ENCODE data around the gene TMEM37. TPM values are rescaled to one million over a fixed set of nuclear protein-coding genes. Genes with fewer than 3 reads are reported as not detected.

TMEM37 gene
- total RNA-seq, 1 donor from 2014 or later = 0.51 TPM

- no peaks in the 10 kb centered on the region for H3K36me3 Mint-ChIP-seq (ENCODE audit: low read depth)
- no peaks in the 10 kb centered on the region for H3K9me3 Mint-ChIP-seq
- peaks cover 32% of the 10 kb centered on the region for H3K27me3 Mint-ChIP-seq
- POLR2A ChIA-PET = interaction anchor here (0.7 kb wide), 1 partner anchor 68 kb away, joined by 4 read pairs; the partner anchor contains the start of gene DBI
- no peak overlapping the region for H3K27ac Mint-ChIP-seq
- CTCF ChIA-PET = no interaction called here
- H3K4me1 Mint-ChIP-seq = peaks cover 19% of the 10 kb centered on the region
- DNase-seq (no peak), ATAC-seq (ENCODE audit: low read depth) (no peak)
- TF ChIP-seq CTCF (IDR thresholded peaks at IDR 0.05) = no peak
- no peak overlapping the region for H3K4me3 Mint-ChIP-seq
- intact Hi-C loops (cut with micrococcal nuclease) = loop anchor here (5.0 kb wide), 3 partner anchors 243 to 1617 kb away; partner anchors contain the start of genes EPB41L5 and TMEM177
These were observed 3.0 kb downstream of the TMEM37 start for GRCh38 chr2:119434664-119435063.

GRCh38 chr2:119435081-119435952 lies 3.7 kb downstream of the TMEM37 start:
- Mint-ChIP-seq H3K27me3 (peaks cover 34% of the 10 kb centered on the region), H3K4me1 (peaks cover 17% of the 10 kb centered on the region), H3K4me3 (no peak overlapping the region), H3K27ac (no peak overlapping the region), H3K9me3 (no peaks in the 10 kb centered on the region), H3K36me3 (ENCODE audit: low read depth) (no peaks in the 10 kb centered on the region)
- no peak for ATAC-seq (ENCODE audit: low read depth)
- TF ChIP-seq CTCF (IDR thresholded peaks at IDR 0.05) = no peak
- POLR2A ChIA-PET = no interaction called here
- DNase-seq = no peak
- intact Hi-C loops (cut with micrococcal nuclease) = no loop called here
- CTCF ChIA-PET = no interaction called here

DNA sequence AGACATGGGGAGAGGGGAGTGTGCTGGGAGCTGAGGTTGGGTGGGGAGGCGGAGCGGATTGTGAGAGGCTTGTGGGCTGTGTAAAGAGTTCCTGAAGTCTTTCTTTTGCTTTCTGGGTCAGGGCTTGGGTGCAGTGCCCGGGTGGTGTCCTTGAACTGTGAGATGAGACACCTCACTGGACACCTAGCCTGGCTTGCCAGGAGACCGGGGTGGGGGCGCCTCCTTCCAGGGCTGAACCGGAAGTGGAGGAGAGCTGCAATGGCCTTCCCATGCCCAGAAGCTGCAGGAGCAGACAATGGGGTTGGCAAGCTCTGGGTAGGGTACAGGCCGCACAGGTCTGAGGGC lies 4.3 kb downstream of the TMEM37 start:
- no peak for TF ChIP-seq CTCF (IDR thresholded peaks at IDR 0.05)
- no peak overlapping the region for H3K4me3 Mint-ChIP-seq
- no peak for ATAC-seq (ENCODE audit: low read depth)

GRCh38 chr2:119436993-119437772 lies 5.5 kb downstream of the TMEM37 start:
- intact Hi-C loops (cut with micrococcal nuclease) = no loop called here
- Mint-ChIP-seq H3K4me3 (no peak overlapping the region), H3K36me3 (ENCODE audit: low read depth) (no peaks in the 10 kb centered on the region), H3K4me1 (peaks cover 5% of the 10 kb centered on the region), H3K27ac (no peak overlapping the region), H3K27me3 (peaks cover 34% of the 10 kb centered on the region), H3K9me3 (no peaks in the 10 kb centered on the region)
- DNase-seq (no peak), ATAC-seq (ENCODE audit: low read depth) (no peak)
- no peak for TF ChIP-seq CTCF (IDR thresholded peaks at IDR 0.05)
- ChIA-PET POLR2A (no interaction called here), CTCF (no interaction called here)

More for the DNA sequence above, 4.3 kb downstream of the TMEM37 start:
- H3K27ac Mint-ChIP-seq = no peak overlapping the region
- CTCF ChIA-PET = no interaction called here
- peaks cover 36% of the 10 kb centered on the region for H3K27me3 Mint-ChIP-seq
- H3K4me1 Mint-ChIP-seq = peaks cover 11% of the 10 kb centered on the region
- POLR2A ChIA-PET = no interaction called here
- no peaks in the 10 kb centered on the region for H3K36me3 Mint-ChIP-seq (ENCODE audit: low read depth)
- no peak for DNase-seq
- no peaks in the 10 kb centered on the region for H3K9me3 Mint-ChIP-seq
- intact Hi-C loops (cut with micrococcal nuclease) = no loop called here

- intact Hi-C loops (cut with micrococcal nuclease) = no loop called here
These were observed 6.5 kb downstream of the TMEM37 start for GRCh38 chr2:119438128-119438656.

More at GRCh38 chr2:119438128-119438656, 6.5 kb downstream of the TMEM37 start:
- no peak for TF ChIP-seq CTCF (IDR thresholded peaks at IDR 0.05)
- no peaks in the 10 kb centered on the region for H3K36me3 Mint-ChIP-seq (ENCODE audit: low read depth)
- POLR2A ChIA-PET = no interaction called here
- no peak overlapping the region for H3K4me3 Mint-ChIP-seq
- H3K9me3 Mint-ChIP-seq = no peaks in the 10 kb centered on the region
- CTCF ChIA-PET = no interaction called here
- no peak overlapping the region for H3K27ac Mint-ChIP-seq
- ATAC-seq (ENCODE audit: low read depth) = no peak
- peaks cover 25% of the 10 kb centered on the region for H3K27me3 Mint-ChIP-seq
- no peaks in the 10 kb centered on the region for H3K4me1 Mint-ChIP-seq
- no peak for DNase-seq

Data from activated B cell treated with CpG ODN at 0.5 μM for 24 hours (primary cell).